Mesenchymal stem cell (in vitro differentiated cells and primary cell): ENCODE results near the gene XPO6.
A peak's percentile ranks its signal among the peaks of the same experiment; 100 is the strongest.

Experiments
- DNase-seq: peaks from one replicate; pipeline ENCODE4 v3.0.0-alpha.2; 2013
- H2AFZ ChIP-seq: one replicate; pipeline ENCODE4 v1.6.1; 2013; ENCODE audit warnings: low read depth, mild to moderate bottlenecking, control low read depth, inconsistent platforms, low read length, moderate library complexity
- H2AK5ac ChIP-seq: 2 replicates; pipeline ENCODE4 v1.6.1; 2013; ENCODE audit warnings: low read length, moderate library complexity, mild to moderate bottlenecking, inconsistent platforms; ENCODE audit not compliant: severe bottlenecking
- H2BK120ac ChIP-seq: one replicate; pipeline ENCODE4 v1.6.1; 2013; ENCODE audit warnings: low read depth, mild to moderate bottlenecking, inconsistent platforms, low read length, moderate library complexity
- H2BK12ac ChIP-seq, 2 experiments: one replicate each; pipeline ENCODE4 v1.6.1; 2013; ENCODE audit warnings: inconsistent platforms in 2 of 2, low read length in 2 of 2, mild to moderate bottlenecking in 2 of 2, moderate library complexity in 2 of 2, control low read depth in 1 of 2
- H2BK15ac ChIP-seq: one replicate; pipeline ENCODE4 v1.6.1; 2013; ENCODE audit warnings: mild to moderate bottlenecking, low read depth, inconsistent platforms; ENCODE audit not compliant: poor library complexity, severe bottlenecking
- H2BK5ac ChIP-seq: 2 replicates; pipeline ENCODE4 v1.6.1; 2013; ENCODE audit warnings: low read depth, mild to moderate bottlenecking, low read length, control low read depth, inconsistent platforms; ENCODE audit not compliant: poor library complexity, severe bottlenecking
- H3K14ac ChIP-seq, 2 experiments: one replicate each; pipeline ENCODE4 v1.6.1; 2013; ENCODE audit warnings: inconsistent platforms in 2 of 2, low read length in 2 of 2, control low read depth in 1 of 2, mild to moderate bottlenecking in 1 of 2, moderate library complexity in 1 of 2
- H3K18ac ChIP-seq, 2 experiments: one replicate each; pipeline ENCODE4 v1.6.1; 2013; ENCODE audit warnings: inconsistent platforms in 2 of 2, low read length in 2 of 2, control low read depth in 1 of 2, low read depth in 1 of 2, mild to moderate bottlenecking in 1 of 2
- H3K23ac ChIP-seq, 2 experiments: one replicate each; pipeline ENCODE4 v1.6.1; 2013; ENCODE audit warnings: inconsistent platforms in 2 of 2, low read length in 2 of 2, mild to moderate bottlenecking in 2 of 2, moderate library complexity in 2 of 2, control low read depth in 1 of 2
- H3K27ac ChIP-seq: 2 replicates; pipeline ENCODE4 v1.5.1; 2013; ENCODE audit warnings: mild to moderate bottlenecking, moderate library complexity, low read length, control low read depth, inconsistent platforms; ENCODE audit not compliant: poor library complexity, severe bottlenecking
- H3K27me3 ChIP-seq, 2 experiments: 2 replicates each; pipeline versions ENCODE4 v1.6.1 to v1.7.0; 2013; ENCODE audit warnings: low read length in 2 of 2, mild to moderate bottlenecking in 2 of 2, moderate library complexity in 2 of 2, control low read depth in 1 of 2, inconsistent platforms in 1 of 2; ENCODE audit not compliant: control insufficient read depth in 1 of 2, insufficient read depth in 1 of 2
- H3K36me3 ChIP-seq, 2 experiments: 2 replicates each; pipeline versions ENCODE4 v1.6.1 to v1.7.0; 2013; ENCODE audit warnings: low read length in 2 of 2, control low read depth in 1 of 2, inconsistent platforms in 1 of 2, low read depth in 1 of 2, mild to moderate bottlenecking in 1 of 2; ENCODE audit not compliant: insufficient read depth in 2 of 2, control insufficient read depth in 1 of 2
- H3K4ac ChIP-seq, 2 experiments: one replicate each; pipeline ENCODE4 v1.6.1; 2013; ENCODE audit warnings: inconsistent platforms in 2 of 2, low read length in 2 of 2, mild to moderate bottlenecking in 2 of 2, moderate library complexity in 2 of 2, control low read depth in 1 of 2, low read depth in 1 of 2
- H3K4me1 ChIP-seq: 2 replicates; pipeline ENCODE4 v1.6.1; 2013; ENCODE audit warnings: low read depth, low read length, control low read depth; ENCODE audit not compliant: control insufficient read depth, insufficient read depth
- H3K4me2 ChIP-seq: 2 replicates; pipeline ENCODE4 v1.6.1; 2013; ENCODE audit warnings: low read length, mild to moderate bottlenecking, inconsistent platforms; ENCODE audit not compliant: poor library complexity, severe bottlenecking
- H3K4me3 ChIP-seq, 2 experiments: 2 replicates each; pipeline versions ENCODE4 v1.5.1 to v1.7.0; 2013; ENCODE audit warnings: low read length in 2 of 2, mild to moderate bottlenecking in 2 of 2, control low read depth in 1 of 2, low read depth in 1 of 2; ENCODE audit not compliant: insufficient read depth in 1 of 2
- H3K79me1 ChIP-seq: replicated peaks from 2 replicates; pipeline ENCODE4 v1.6.1; 2013; ENCODE audit warnings: mild to moderate bottlenecking, control low read depth, low read length, inconsistent platforms; ENCODE audit not compliant: poor library complexity, severe bottlenecking
- H3K9ac ChIP-seq: 2 replicates; pipeline ENCODE4 v1.7.0; 2013; ENCODE audit warnings: mild to moderate bottlenecking, low read length, moderate library complexity
- H3K9me3 ChIP-seq: 2 replicates; pipeline ENCODE4 v1.7.0; 2013; ENCODE audit warnings: mild to moderate bottlenecking, low read length; ENCODE audit not compliant: control insufficient read depth
- H4K8ac ChIP-seq: one replicate; pipeline ENCODE4 v1.6.1; 2013; ENCODE audit warnings: inconsistent platforms, mild to moderate bottlenecking, low read length, moderate library complexity
- H4K91ac ChIP-seq: one replicate; pipeline ENCODE4 v1.6.1; 2013; ENCODE audit warnings: mild to moderate bottlenecking, low read length, inconsistent platforms
- WGBS: methylation state at CpG from one replicate; pipeline ENCODE4 v1.1.7; 2013; ENCODE audit warnings: mixed read lengths; 5-methylcytosine and 5-hydroxymethylcytosine counted together

Gene XPO6

GRCh38 chr16:28180655-28181460 is 30.9 kb downstream of the XPO6 start:
- no peaks in the 10 kb centered on the region for H3K9me3 ChIP-seq
- H2BK15ac ChIP-seq, result no peak overlapping the region
- no peak overlapping the region for H3K4ac ChIP-seq
- peak overlapping the region; percentile 37 for H2BK120ac ChIP-seq
- H2AFZ ChIP-seq, result no peak overlapping the region
- H3K23ac ChIP-seq, result no peak overlapping the region
- peak overlapping the region in 1 of 2 experiments; percentile 5 for H3K4me3 ChIP-seq
- peak overlapping the region; percentile 91 for H2AK5ac ChIP-seq
- H2BK5ac ChIP-seq, result no peak overlapping the region
- H3K27me3 ChIP-seq, result no peaks in the 10 kb centered on the region
- peak overlapping the region; percentile 71 for H4K8ac ChIP-seq
- H3K4me1 ChIP-seq, result peaks cover 4% of the 10 kb centered on the region
- H3K79me1 ChIP-seq, result peaks cover 11% of the 10 kb centered on the region
- peak overlapping the region in 1 of 2 experiments; percentile 67 for H2BK12ac ChIP-seq
- WGBS, result 94% methylated on average over 6 of the region's 9 CpGs
- peak overlapping the region; percentile 90 for H3K27ac ChIP-seq
- peaks cover 3 to 24% of the 10 kb centered on the region in 2 experiments for H3K36me3 ChIP-seq
- no peak overlapping the region for H3K18ac ChIP-seq
- no peak overlapping the region for H3K14ac ChIP-seq
- H3K9ac ChIP-seq, result no peak overlapping the region
- no peak overlapping the region for H3K4me2 ChIP-seq
- H4K91ac ChIP-seq, result no peak overlapping the region
- DNase-seq, result peak; percentile 45

- peaks cover 3 to 36% of the 10 kb centered on the region in 2 experiments for H3K36me3 ChIP-seq
- H2BK120ac ChIP-seq, result no peak overlapping the region
- WGBS, result 60% methylated on average over 1 of the region's 1 CpG
- H2BK12ac ChIP-seq, result no peak overlapping the region
- H4K8ac ChIP-seq, result no peak overlapping the region
- H3K27me3 ChIP-seq, result no peaks in the 10 kb centered on the region
- no peak overlapping the region for H2BK5ac ChIP-seq
- H2AK5ac ChIP-seq, result no peak overlapping the region
- DNase-seq, result no peak
- H3K4me3 ChIP-seq, result no peak overlapping the region
- no peak overlapping the region for H2AFZ ChIP-seq
- no peak overlapping the region for H3K9ac ChIP-seq
- peaks cover 4% of the 10 kb centered on the region for H3K4me1 ChIP-seq
- H3K9me3 ChIP-seq, result no peaks in the 10 kb centered on the region
- no peak overlapping the region for H3K4me2 ChIP-seq
- H4K91ac ChIP-seq, result no peak overlapping the region
- H3K4ac ChIP-seq, result no peak overlapping the region
- H3K23ac ChIP-seq, result no peak overlapping the region
- no peak overlapping the region for H3K27ac ChIP-seq
- H3K79me1 ChIP-seq, result peaks cover 13% of the 10 kb centered on the region
- no peak overlapping the region for H3K14ac ChIP-seq
- H2BK15ac ChIP-seq, result no peak overlapping the region
- no peak overlapping the region for H3K18ac ChIP-seq
Measured at GRCh38 chr16:28179354-28179753, 32.4 kb downstream of the XPO6 start.

- Histone ChIP-seq H3K4ac (no peak overlapping the region), H3K9ac (no peak overlapping the region), H2BK15ac (no peak overlapping the region), H3K36me3 (peaks cover 8 to 60% of the 10 kb centered on the region in 2 experiments), H4K8ac (no peak overlapping the region), H3K27me3 (no peaks in the 10 kb centered on the region), H2AK5ac (no peak overlapping the region), H3K4me1 (peaks cover 2% of the 10 kb centered on the region), H3K9me3 (no peaks in the 10 kb centered on the region), H2AFZ (no peak overlapping the region), H3K4me3 (no peak overlapping the region), H2BK5ac (no peak overlapping the region), H3K79me1 (peaks cover 22% of the 10 kb centered on the region), H3K27ac (no peak overlapping the region), H4K91ac (no peak overlapping the region), H3K23ac (no peak overlapping the region), H3K14ac (no peak overlapping the region), H2BK120ac (no peak overlapping the region), H2BK12ac (no peak overlapping the region), H3K18ac (no peak overlapping the region), H3K4me2 (no peak overlapping the region)
- DNase-seq, result no peak
- WGBS, result 98% methylated on average over 5 of the region's 5 CpGs
Measured at GRCh38 chr16:28175715-28176114, 36.0 kb downstream of the XPO6 start.

- H2BK15ac ChIP-seq, result no peak overlapping the region
- H3K27me3 ChIP-seq, result no peaks in the 10 kb centered on the region
- no peak overlapping the region for H4K91ac ChIP-seq
- no peak overlapping the region for H3K4ac ChIP-seq
- no peak overlapping the region for H2BK120ac ChIP-seq
- no peak overlapping the region for H3K4me2 ChIP-seq
- H3K4me1 ChIP-seq, result no peaks in the 10 kb centered on the region
- no peak overlapping the region for H2BK5ac ChIP-seq
- H3K27ac ChIP-seq, result no peak overlapping the region
- no peak overlapping the region for H3K14ac ChIP-seq
- H3K4me3 ChIP-seq, result no peak overlapping the region
- no peak overlapping the region for H2AK5ac ChIP-seq
- peaks cover 21 to 78% of the 10 kb centered on the region in 2 experiments for H3K36me3 ChIP-seq
- DNase-seq, result no peak
- no peak overlapping the region for H2BK12ac ChIP-seq
- WGBS, result 97% methylated on average over 8 of the region's 9 CpGs
- peaks cover 28% of the 10 kb centered on the region for H3K79me1 ChIP-seq
- no peak overlapping the region for H2AFZ ChIP-seq
- H3K9me3 ChIP-seq, result no peaks in the 10 kb centered on the region
- no peak overlapping the region for H4K8ac ChIP-seq
- H3K23ac ChIP-seq, result no peak overlapping the region
- H3K18ac ChIP-seq, result no peak overlapping the region
- no peak overlapping the region for H3K9ac ChIP-seq
Measured at GRCh38 chr16:28172336-28172735, 39.4 kb downstream of the XPO6 start.
